SKM-1 treated with dmso at 0.1 percent for 144 hours (cell line): ENCODE data around the gene FARSA.
"Not testable (repeated sequence)": the region's sequence is repeated elsewhere in the genome, so short reads cannot be mapped to it uniquely, and the experiment has no call there.

Experiments
- DNase-seq: peaks from one replicate; lab custom pipeline; 2025; ENCODE audit not compliant: unreplicated experiment; lab: John Stamatoyannopoulos, UW

Gene FARSA

DNA sequence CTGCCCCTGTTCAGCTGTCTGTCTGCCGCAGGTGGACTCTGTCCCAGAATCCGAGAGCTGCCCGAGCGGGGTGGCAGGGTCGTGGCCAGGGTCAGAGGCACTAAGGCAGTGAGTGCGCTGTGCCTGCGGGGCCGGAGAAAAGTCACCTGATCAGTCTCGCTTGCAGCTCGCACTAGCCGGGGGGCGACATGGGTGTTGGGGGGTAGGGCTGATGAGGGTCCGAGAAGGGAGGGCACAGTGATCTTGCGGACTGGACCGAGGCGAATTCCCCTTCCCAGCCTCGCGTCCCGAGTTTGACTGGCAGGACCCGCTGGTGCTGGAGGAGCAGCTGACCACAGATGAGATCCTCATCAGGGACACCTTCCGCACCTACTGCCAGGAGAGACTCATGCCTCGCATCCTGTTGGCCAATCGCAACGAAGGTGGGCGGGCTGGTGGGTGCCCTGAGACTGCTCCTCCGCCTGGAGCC is 41.9 kb downstream of the FARSA start:
- DNase-seq: no peak

DNA sequence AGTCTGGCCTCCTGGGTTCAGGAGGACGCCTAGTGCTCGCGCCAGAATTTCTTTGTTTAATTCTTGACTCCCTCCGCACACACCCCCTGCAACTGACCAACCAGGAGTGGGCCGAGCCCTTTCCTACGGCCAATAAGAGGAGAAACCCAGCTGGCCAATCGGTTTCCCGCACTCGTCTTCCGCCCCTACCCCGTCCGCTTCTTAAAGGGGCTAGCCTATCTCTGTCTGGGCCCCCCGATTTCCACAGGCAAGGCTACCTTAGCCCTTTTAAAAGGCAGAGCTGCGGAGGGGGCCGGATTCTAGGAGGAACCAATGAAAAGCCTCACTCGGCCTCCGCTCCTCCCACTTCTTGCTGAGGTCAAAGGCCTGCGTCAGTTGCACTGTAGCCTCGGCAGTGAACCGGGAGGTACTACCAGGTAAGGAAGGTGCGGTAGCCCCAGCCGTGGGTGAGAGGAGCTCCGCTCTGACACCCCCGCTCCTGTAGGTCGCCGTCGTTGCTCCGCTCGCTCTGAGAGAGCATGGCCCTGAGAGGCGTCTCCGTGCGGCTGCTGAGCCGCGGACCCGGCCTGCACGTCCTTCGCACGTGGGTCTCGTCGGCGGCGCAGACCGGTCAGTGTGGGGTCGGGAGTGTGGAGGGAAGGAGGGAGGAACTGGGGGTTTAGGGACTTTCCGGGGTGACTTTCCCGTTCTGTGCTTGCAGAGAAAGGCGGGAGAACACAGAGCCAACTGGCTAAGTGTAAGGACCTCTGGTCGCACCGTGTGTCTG is 42.5 kb downstream of the FARSA start, which contains the start of gene GCDH:
Gene GCDH (plus strand): TSS at position 374 of the 766 bp plus-strand sequence. CDS start 145 bp downstream, at position 519.
- DNase-seq: peak; percentile 100

- not testable (repeated sequence) for DNase-seq
Observed at GRCh38 chr19:12890299-12890786, 43.2 kb downstream of the FARSA start.

- no peak for DNase-seq
Observed at GRCh38 chr19:12888006-12888603, 45.4 kb downstream of the FARSA start.

DNA sequence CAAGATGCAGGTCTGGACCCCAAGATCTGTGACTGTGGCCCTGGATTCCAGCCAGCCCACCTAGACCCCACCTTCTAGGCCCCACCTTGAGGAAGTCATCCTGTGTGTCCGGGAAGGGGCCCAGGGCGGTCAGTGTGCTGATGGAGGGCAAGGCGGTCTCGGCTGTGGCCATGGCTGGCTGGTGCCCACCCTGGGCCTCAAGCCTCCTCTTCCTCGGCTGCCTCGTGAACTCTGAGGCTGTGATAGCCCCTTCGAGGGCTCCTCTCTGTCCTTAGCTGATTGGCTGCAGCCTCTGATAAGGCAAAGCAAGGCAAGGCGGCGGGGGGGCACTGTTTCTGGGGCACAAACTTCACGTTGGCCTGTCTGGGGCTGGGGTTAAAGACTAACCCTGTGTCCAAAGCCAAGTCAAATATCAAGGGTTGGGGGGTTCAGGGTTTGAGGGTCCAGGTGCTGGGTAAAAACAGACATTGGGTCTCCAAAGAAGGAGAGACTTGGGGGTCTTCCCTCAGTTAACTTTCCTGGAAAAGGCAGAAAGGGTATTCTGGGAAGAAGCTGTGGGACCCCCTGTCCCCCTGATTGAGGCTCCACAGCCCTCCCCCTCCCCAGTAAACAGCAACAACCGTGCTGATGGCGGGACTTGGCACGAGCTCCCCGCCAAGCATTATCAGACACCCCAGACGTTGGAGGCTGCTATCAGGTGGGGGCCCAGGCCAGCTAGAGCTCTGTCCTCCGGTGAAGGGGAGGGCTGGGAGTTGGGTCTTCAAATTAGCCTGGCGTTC is 46.4 kb downstream of the FARSA start, which contains the start of gene KLF1:
Gene KLF1 (minus strand): TSS at position 233 of the 779 bp plus-strand sequence. CDS start 61 bp downstream, at position 172.
- no peak for DNase-seq

DNA sequence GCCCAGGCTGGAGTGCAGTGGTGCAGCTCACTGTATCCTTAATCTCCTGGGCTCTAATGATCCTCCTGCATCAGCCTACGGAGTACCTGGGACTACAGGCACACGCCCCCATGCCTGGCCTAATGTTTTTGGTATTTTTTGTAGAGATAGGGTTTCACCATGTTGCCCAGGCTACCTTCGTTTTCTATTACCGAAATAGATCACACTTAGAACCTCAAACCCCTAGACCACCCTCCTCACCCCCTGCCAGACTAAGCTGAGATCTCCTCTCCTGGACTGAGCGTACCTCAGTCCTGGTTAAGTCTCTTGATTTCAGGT is 46.9 kb downstream of the FARSA start:
- DNase-seq: no peak

DNA sequence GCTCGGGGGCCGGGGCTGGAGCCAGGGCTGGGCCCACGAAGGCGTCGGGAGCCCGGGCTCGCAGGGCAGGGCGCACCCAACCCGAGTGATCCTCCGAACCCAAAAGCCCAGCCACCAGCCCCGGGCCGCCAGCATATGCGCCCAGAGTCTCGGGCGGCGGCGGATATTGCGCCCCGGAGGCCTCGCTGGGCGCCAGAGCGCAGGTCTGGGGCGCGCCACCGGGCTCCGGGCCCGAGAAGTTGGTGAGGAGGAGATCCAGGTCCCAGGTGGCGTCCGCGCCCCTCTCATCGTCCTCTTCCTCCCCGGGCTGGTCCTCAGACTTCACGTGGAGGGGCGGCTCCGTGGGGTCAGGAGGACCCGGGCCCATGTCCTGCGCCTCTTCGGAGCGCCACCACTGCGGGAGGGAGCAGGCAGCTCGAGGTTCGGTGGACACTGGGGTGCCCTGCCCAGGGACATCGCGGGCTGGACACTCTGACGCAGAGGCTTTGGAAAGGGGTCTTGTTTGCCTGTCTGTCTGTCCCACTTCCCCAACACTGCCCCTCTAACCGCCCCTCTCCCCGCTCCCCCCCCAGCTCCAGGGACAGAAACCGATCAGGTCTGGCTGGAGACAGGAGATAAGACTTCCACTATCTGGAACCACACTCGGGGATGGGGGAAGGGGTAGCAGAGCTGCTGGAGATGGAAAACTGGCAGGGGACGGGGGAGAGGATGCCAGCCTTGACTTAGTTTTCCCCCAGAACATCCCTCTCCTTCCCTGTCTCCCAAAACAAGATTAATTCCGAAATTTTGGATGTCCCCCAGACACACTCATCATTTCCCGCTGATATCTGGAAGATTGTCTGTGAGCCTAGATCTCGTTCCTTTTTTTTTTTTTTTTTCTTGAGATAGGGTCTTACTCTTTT is 47.5 kb downstream of the FARSA start:
- DNase-seq: no peak

DNA sequence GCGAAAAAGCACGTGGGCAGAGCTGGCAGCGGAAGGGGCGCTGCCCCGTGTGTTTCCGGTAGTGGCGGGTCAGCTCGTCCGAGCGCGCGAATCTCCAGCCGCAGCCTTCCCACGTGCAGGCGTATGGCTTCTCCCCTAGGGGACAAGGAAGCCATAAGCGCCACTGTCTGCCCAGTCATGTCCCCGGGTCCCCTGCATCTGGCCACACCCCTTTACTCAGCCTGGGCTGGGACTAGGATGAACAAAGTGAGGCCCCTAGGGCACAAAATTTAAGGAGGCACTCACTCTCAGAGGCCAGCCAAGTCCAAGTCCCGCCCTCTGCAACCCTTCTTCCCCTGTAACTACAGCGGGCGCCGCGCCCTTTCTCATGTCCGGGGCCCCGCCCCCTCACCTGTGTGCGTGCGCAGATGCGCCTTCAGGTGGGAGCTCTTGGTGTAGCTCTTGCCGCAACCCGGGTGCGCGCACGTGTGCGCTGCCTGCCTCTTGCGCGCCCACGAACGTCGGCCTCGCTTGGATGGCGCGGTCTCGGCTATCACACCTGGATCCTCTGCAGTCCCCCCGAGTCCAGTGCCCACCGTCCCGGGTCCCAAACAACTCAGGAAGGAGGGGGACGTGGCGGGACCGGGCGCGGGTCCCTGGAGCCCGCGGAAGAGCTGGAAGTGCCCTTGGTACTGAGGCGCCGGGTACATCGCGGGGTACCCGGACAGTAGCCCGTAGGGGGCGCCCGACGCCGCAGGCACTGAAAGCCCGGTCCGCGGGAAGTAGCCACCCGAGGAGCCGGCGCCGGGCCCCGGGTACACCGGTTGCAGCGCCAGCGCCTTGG is 48.4 kb downstream of the FARSA start:
- no peak for DNase-seq

DNA sequence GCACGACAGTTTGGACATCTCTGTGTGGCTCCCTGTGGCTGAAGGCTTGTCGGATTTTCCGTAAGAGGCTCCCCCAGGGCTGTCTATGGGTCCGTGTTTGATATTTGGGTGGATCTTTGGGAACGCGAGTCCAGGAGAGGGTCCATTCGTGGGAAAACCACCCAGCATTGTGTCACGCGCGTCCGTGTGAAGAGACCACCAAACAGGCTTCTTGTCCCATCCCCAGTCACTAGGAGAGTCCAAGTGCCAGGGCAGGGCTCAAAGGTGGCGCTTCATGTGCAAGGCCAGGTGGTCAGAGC is 48.9 kb downstream of the FARSA start:
- DNase-seq: no peak

DNA sequence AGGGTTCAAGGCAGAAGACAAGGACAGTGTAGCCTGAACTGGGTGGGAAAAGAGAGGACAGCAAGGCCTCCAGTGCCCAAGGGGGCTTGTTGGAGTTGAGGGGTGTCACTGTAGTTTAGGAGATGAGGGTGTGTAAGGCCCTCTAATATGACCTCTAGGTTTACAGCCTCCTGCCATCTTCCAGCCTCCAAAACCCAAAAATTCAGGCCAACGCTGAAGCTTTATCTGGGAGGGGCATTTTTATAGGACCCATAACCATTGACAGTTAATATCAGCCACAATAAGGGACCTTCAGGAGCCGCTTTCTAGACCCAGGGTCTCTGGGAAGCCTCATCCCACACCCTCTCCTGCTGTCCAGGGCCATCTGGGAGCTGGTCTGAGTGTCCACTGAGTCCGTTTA is 49.3 kb downstream of the FARSA start:
- no peak for DNase-seq

DNA sequence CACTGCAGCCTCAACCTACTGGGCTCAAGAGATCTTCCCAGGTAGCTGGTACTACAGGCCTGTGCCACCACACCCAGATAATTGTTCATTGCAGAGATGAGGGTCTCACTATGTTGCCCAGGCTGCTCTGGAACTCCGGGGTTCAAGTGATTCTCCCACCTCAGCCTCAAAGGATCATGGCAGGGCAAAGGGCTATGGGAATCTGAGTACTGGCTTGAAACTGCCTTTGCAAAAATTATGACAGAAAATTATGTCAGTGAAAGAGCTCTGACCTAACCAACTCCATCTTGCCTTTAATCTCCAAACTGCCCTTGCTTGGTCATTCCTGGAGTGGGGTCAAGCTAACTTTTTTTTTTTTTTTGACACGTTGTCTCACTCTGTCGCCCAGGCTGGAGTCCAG is 50.9 kb downstream of the FARSA start:
- DNase-seq: no peak

- peak; percentile 94 for DNase-seq
Observed at GRCh38 chr19:12881172-12881808, 52.2 kb downstream of the FARSA start, which contains the start of gene DNASE2. TSS of gene DNASE2 (minus strand) at chr19:12881449. CDS start at chr19:12881375, 74 bp downstream.

- no peak for DNase-seq
Observed at GRCh38 chr19:12880551-12881171, 52.9 kb downstream of the FARSA start.

DNA sequence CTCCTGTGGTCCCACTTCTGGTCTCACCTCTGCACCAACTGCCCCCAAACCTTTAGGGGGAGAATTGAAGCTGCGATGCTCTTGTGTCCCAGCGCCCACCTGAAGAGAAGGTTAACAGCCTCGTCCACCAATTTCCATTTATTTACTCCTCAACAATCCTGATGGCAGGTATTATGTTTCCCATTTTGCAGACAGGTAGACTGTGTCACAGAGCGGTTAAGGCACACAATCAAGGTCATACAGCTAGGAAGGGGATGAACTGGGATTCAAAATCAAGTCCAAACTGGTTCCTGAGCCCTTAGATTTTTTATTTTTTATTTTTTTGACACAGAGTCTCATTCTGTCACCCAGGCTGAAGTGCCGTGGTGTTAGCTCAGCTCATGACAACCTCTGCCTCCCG is 58.4 kb downstream of the FARSA start:
- no peak for DNase-seq

GRCh38 chr19:12873891-12874745 is 59.4 kb downstream of the FARSA start:
- no peak for DNase-seq

DNA sequence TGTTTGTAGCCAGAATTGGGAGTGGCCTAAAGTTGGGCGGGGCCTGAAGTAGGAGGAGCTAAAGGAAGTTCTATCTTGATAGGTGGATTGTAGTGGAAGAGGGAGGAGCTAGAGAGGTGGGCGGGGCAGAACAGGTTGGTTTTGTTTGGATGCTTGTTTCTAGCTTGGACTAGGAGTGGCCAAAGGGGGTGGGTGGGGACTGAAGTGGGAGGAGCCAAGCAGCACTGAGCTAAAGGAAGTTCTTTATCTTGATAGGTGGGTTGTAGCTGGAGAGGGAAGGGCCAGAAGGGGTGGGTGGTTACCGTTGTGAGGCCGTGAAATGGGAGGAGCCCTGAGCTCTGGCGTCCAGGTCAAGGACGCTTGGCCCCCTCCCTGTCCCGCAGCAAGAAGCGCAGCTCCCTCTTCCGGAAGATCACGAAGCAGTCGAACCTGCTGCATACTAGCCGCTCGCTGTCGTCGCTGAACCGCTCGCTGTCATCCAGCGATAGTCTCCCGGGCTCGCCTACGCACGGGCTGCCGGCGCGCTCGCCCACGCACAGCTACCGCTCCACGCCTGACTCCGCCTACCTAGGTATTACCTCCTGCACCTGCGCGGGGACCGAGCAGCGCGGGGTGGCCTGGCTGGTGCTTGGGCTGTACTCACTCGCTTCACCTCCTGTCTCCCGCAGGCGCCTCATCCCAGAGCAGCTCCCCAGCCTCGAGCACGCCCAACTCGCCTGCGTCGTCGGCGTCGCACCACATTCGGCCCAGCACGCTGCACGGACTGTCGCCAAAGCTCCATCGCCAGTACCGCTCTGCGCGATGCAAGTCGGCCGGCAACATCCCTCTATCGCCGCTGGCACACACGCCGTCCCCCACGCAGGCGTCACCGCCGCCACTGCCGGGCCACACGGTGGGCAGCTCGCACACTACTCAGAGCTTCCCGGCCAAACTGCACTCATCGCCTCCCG is 60.3 kb downstream of the FARSA start:
- peak; percentile 19 for DNase-seq
